GM23248 (cell line): Measurements from ENCODE around the gene OLIG3.

ENCODE experiments used
- EZH2 ChIP-seq: fragments of 200-600 bp; sonication (generic); IDR thresholded peaks from 2 replicates; pipeline ENCODE4 v1.6.1; 2018; ENCODE audit warnings: antibody characterized with exemption, mild to moderate bottlenecking; ENCODE audit not compliant: insufficient read depth, poor library complexity, severe bottlenecking
- EZH2phosphoT487 ChIP-seq: fragments of 200-600 bp; sonication (generic); IDR thresholded peaks from 2 replicates; pipeline ENCODE4 v1.6.1; 2018; ENCODE audit warnings: antibody characterized with exemption, moderate library complexity, mild to moderate bottlenecking, low read depth; ENCODE audit not compliant: insufficient read depth

DNA sequence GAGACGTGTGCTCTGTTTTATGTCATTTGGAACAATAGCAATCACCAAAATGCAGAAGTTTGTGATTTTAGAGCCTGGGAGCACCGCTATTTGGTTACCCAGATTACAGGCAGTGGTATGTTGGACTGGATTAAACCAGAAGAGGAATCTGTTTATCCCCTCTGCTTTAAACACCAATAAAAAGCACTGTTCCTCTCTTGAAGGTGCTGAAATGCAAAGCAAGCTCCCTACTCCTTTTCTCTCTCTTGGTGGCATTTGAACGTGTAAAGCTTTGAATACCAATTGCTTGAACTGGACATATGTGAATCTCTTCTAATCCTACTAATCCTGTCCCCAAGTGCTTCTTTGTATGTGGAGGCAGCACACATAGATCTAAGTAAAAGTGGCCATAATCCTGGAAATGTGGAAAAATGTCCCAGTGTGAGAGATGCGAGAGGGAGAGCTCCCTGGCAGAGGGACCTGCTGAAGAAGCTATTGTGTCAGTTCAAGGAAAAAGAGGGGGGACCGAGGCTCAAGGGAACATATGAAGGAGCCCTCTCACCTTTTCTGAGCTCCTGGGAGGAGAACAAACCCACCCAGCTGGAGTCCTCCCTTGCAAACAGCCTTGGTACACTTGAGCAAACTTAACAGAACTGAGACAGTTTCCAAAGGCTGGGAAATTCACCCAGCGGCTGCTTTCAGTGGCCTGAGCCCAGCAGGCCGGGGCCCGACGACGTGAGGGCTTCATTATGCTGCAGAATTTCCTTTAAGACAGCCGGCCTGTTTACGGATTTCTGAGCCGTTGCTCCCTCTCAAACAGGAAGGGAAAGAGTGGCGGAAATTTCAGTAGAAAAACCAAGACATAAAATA, 18.8 kb upstream of the OLIG3 start:
- TF ChIP-seq EZH2 (no peak), EZH2phosphoT487 (no peak)
